NCI-H2171 treated with DMSO at 0.1 percent for 48 hours (cell line): ENCODE data around the gene ACTN3.
"Not testable (repeated sequence)": the region's sequence is repeated elsewhere in the genome, so short reads cannot be mapped to it uniquely, and the experiment has no call there.

Source experiments
- DNase-seq: peaks from one replicate; lab custom pipeline; 2025; lab: John Stamatoyannopoulos, UW

The ACTN3 gene

GRCh38 chr11:66564984-66565383, 18.3 kb downstream of the ACTN3 start:
- DNase-seq, result no peak

GRCh38 chr11:66566221-66566620, 19.5 kb downstream of the ACTN3 start:
- no peak for DNase-seq

GRCh38 chr11:66567787-66568123, 21.1 kb downstream of the ACTN3 start:
- DNase-seq, result no peak

GRCh38 chr11:66568124-66568916, 21.6 kb downstream of the ACTN3 start, which contains the start of gene CTSF:
TSS of gene CTSF (minus strand) at chr11:66568606. CDS start at chr11:66568486, 120 bp downstream.
- DNase-seq, result peak; percentile 72

- no peak for DNase-seq
These were observed 22.4 kb downstream of the ACTN3 start for GRCh38 chr11:66569076-66569475.

- no peak for DNase-seq
These were observed 23.6 kb downstream of the ACTN3 start for GRCh38 chr11:66570079-66570849.

- DNase-seq, result no peak
These were observed 24.1 kb downstream of the ACTN3 start for GRCh38 chr11:66570850-66571180.

- DNase-seq, result no peak
These were observed 32.4 kb downstream of the ACTN3 start for GRCh38 chr11:66579017-66579606.

GRCh38 chr11:66580803-66581202, 34.1 kb downstream of the ACTN3 start:
- no peak for DNase-seq

- DNase-seq, result no peak
These were observed 34.6 kb downstream of the ACTN3 start for GRCh38 chr11:66581261-66581660.

- DNase-seq, result not testable (repeated sequence)
These were observed 36.0 kb downstream of the ACTN3 start for GRCh38 chr11:66582565-66583147.

- DNase-seq, result not testable (repeated sequence)
These were observed 38.7 kb downstream of the ACTN3 start for GRCh38 chr11:66585447-66585846.

GRCh38 chr11:66586136-66586535, 39.4 kb downstream of the ACTN3 start:
- DNase-seq, result no peak

GRCh38 chr11:66589315-66589714, 42.6 kb downstream of the ACTN3 start:
- DNase-seq, result not testable (repeated sequence)

- no peak for DNase-seq
These were observed 43.4 kb downstream of the ACTN3 start for GRCh38 chr11:66589996-66590675.

GRCh38 chr11:66591175-66591574, 44.5 kb downstream of the ACTN3 start:
- DNase-seq, result no peak

GRCh38 chr11:66592457-66593302, 46.0 kb downstream of the ACTN3 start, which contains the start of the genes CCDC87 and CCS:
TSS of gene CCDC87 (minus strand) at chr11:66593063. CDS start at chr11:66593015, 48 bp downstream.
TSS of gene CCS (plus strand) at chr11:66593185. CDS start at chr11:66593262, 77 bp downstream.
- peak; percentile 95 for DNase-seq

GRCh38 chr11:66593303-66593635, 46.6 kb downstream of the ACTN3 start:
- no peak for DNase-seq

GRCh38 chr11:66593650-66594049, 46.9 kb downstream of the ACTN3 start:
- DNase-seq, result no peak

- peak; percentile 15 for DNase-seq
These were observed 48.7 kb downstream of the ACTN3 start for GRCh38 chr11:66595245-66595904.
